K562 (cell line): ENCODE measurements around the gene GATAD2B. TPM values are rescaled to one million over a fixed set of nuclear protein-coding genes. Genes with fewer than 3 reads are reported as not detected.
A peak's percentile ranks its signal among the peaks of the same experiment; 100 is the strongest.

Experiments
- ATF1 ChIP-seq, 2 experiments: fragments of 450-650 bp in 1 of 2; IDR thresholded peaks; 2 replicates each; pipeline ENCODE4 v1.6.1; 2016; ENCODE audit warnings: missing compliant biosample characterization in 1 of 2, missing genetic modification characterization in 1 of 2
- FOXK1 ChIP-seq: sonication (generic); formaldehyde crosslinking; IDR thresholded peaks from 2 replicates; pipeline ENCODE4 v1.8.0; 2022; ENCODE audit warnings: missing genetic modification reagents, mild to moderate bottlenecking, borderline replicate concordance
- TAF1 ChIP-seq: IDR thresholded peaks from 2 replicates; pipeline ENCODE4 v1.6.1; 2011; ENCODE audit warnings: mild to moderate bottlenecking, low read length, moderate library complexity; ENCODE audit not compliant: insufficient read depth, control insufficient read depth, severe bottlenecking; ENCODE audit errors: extremely low read depth
- ZBTB7A ChIP-seq: IDR thresholded peaks from 2 replicates; pipeline ENCODE4 v1.6.1; 2011; ENCODE audit warnings: low read depth, mild to moderate bottlenecking, low read length, moderate library complexity, borderline replicate concordance; ENCODE audit not compliant: control insufficient read depth
- polyA plus RNA-seq, 8 experiments: library from polyadenylated mRNA; depleted of rRNA in 4 of 8; stranded (reverse) in 5 of 8; unstranded in 3 of 8; fragments of >200 nt; fragmentation: Nextera tagmentation in 2 of 8; fragmentation: Illumina TruSeq in 1 of 8; extraction: Ambion mirVana in 2 of 8; extraction: Trizol in 1 of 8; gene quantifications; 2 replicates each; pipeline versions ENCODE4 v1.2.1 to v1.2.3, GENCODE V29; 2011 to 2014; ENCODE audit warnings: inconsistent platforms in 1 of 8, missing spikeins in 1 of 8
- total RNA-seq, 7 experiments: library from RNA; depleted of rRNA in 6 of 7; stranded (reverse); fragments of >200 nt in 6 of 7; fragmentation: Illumina TruSeq in 2 of 7; extraction: Trizol in 2 of 7; gene quantifications; 2 replicates each; pipeline versions ENCODE4 v1.2.1 to v1.2.3, GENCODE V29; 2011 to 2021; ENCODE audit warnings: low replicate concordance in 1 of 7
- TF ChIP-seq, protein P1 (sequence below), 3 experiments: fragments of 200-800 bp in 1 of 3; sonication (Bioruptor generic) in 1 of 3; sonication (generic) in 1 of 3; formaldehyde crosslinking in 1 of 3; IDR thresholded peaks; 2 replicates each; pipeline versions ENCODE4 v1.6.1 to v1.8.0; 2016 to 2022; ENCODE audit warnings: mild to moderate bottlenecking in 2 of 3, missing compliant biosample characterization in 2 of 3, missing genetic modification characterization in 2 of 3, missing genetic modification reagents in 1 of 3
- TF ChIP-seq, protein P2 (sequence below), 2 experiments: fragments of 450-650 bp in 1 of 2; sonication (generic) in 1 of 2; formaldehyde crosslinking in 1 of 2; IDR thresholded peaks; 2 replicates each; pipeline versions ENCODE4 v1.7.1 to v1.9.0; 2016 to 2022; ENCODE audit warnings: inconsistent platforms in 1 of 2, mild to moderate bottlenecking in 1 of 2, missing genetic modification reagents in 1 of 2

The GATAD2B gene
- total and polyA plus RNA-seq, 9 of the 15 experiments (the other 6 are each of a cell fraction or from before 2014, with no cell fraction given): 1.5 to 40.2 (median 4.9) TPM

DNA sequence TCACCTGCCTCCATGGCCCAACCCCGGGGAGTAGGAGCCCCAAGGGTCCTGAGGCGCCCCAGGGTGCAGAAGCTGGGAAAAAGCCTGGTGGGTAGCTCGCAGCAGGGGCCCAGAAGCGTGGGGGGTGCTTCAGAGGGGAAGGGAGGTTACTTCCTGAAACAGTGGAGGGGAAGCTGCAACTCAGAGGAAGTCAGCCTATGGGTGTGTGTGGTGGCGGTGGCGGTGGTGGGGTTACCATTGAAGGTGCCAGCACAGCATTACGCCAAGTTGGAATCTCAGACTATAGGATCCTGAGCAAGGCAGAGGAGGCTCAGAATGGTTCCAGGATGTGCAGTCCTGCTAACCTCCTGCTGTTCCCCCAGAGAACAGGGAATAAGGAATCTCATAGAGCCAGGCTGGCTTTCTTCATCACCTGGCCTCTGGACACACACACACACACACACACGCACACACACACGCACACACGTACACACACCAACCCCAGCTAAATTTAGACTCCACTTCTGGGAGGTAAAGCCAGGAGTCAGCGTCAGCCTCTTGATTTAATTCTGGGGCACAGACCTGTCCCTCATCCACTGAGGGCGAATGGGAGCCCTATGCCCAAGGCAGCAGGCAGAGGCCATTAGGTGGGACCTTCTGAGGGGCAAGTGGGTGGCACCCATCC is 22.5 kb upstream of the GATAD2B start (continued):
- TF ChIP-seq ZBTB7A (peak; percentile 77), ATF1 (CRISPR knock-in tag; IDR thresholded peaks at IDR 0.05) (no peak), ATF1 (tag; IDR thresholded peaks at IDR 0.05) (no peak), FOXK1 (CRISPR knock-in tag) (peak; percentile 68; the same call in 1 of the 2 replicates), TAF1 (peak; percentile 20)
- TF ChIP-seq, protein P1, sequence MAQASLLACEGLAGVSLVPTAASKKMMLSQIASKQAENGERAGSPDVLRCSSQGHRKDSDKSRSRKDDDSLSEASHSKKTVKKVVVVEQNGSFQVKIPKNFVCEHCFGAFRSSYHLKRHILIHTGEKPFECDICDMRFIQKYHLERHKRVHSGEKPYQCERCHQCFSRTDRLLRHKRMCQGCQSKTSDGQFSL (CRISPR knock-in tag; IDR thresholded peaks at IDR 0.05): peak; percentile 93
- TF ChIP-seq, protein P1 (tag; IDR thresholded peaks at IDR 0.05): peak in 1 of 2 experiments; percentile 87; a peak in 2 of 4 replicates
- TF ChIP-seq, protein P2, sequence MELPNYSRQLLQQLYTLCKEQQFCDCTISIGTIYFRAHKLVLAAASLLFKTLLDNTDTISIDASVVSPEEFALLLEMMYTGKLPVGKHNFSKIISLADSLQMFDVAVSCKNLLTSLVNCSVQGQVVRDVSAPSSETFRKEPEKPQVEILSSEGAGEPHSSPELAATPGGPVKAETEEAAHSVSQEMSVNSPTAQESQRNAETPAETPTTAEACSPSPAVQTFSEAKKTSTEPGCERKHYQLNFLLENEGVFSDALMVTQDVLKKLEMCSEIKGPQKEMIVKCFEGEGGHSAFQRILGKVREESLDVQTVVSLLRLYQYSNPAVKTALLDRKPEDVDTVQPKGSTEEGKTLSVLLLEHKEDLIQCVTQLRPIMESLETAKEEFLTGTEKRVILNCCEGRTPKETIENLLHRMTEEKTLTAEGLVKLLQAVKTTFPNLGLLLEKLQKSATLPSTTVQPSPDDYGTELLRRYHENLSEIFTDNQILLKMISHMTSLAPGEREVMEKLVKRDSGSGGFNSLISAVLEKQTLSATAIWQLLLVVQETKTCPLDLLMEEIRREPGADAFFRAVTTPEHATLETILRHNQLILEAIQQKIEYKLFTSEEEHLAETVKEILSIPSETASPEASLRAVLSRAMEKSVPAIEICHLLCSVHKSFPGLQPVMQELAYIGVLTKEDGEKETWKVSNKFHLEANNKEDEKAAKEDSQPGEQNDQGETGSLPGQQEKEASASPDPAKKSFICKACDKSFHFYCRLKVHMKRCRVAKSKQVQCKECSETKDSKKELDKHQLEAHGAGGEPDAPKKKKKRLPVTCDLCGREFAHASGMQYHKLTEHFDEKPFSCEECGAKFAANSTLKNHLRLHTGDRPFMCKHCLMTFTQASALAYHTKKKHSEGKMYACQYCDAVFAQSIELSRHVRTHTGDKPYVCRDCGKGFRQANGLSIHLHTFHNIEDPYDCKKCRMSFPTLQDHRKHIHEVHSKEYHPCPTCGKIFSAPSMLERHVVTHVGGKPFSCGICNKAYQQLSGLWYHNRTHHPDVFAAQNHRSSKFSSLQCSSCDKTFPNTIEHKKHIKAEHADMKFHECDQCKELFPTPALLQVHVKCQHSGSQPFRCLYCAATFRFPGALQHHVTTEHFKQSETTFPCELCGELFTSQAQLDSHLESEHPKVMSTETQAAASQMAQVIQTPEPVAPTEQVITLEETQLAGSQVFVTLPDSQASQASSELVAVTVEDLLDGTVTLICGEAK (IDR thresholded peaks at IDR 0.05): 0 out of 2 replicates have a peak, but pooled peaks have one; percentile 16
- TF ChIP-seq, protein P2 (CRISPR knock-in tag; IDR thresholded peaks at IDR 0.05): no peak
